NCI-H2081 treated with DMSO at 0.1 percent for 48 hours (cell line): ENCODE measurements around the gene SMC3.

Source experiments
- DNase-seq: peaks from one replicate; lab custom pipeline; 2025; lab: John Stamatoyannopoulos, UW

The SMC3 gene

DNA sequence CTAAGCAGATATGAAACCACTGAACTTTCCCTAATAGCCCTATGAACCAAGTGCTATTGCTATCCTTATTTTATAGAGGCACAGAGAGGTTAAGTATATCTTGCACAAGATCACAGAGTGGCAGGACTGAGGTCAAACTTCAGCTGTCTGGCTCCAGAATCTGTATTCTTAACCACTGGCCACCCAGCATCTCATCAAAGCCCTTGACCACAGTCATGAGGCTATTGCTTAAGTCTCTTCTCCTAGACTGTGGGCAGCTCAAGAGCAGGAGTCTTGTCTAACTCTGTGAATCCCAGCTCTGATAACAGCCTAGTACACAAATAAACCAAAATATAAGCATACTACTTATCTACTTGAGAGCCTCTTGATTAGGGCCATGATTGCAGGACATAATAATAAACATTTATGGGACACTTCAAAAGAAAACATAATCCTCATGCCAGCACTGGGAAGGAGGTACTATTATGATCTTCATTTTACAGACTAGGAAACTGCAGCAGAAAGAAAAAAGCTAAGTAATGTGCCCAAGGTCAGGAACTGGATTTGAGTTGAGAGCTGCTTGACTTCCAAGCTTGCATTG, 22.4 kb upstream of the SMC3 start:
- DNase-seq = no peak

DNA sequence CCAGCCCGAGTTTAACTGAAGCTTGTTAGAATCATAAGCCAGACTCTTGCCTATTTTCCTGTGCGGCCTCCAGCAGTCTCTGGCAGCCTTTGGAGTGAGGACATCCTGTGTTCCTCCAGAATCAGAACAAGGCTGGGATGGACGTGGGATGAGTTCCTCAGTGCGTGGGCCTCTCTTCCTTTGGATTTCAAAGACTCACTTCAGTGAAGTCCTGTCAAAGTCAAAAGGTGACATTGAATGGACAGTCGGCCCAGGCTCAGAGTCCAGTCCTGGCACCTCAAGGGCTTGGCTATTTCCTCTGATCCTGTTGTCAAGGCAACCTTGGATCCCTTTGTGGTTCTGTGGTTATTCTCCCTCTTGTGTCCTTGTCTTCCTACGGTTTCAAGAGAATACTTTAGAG, 21.4 kb upstream of the SMC3 start:
- no peak for DNase-seq

- no peak for DNase-seq
Observed at GRCh38 chr10:110546499-110547110, 20.9 kb upstream of the SMC3 start.

DNA sequence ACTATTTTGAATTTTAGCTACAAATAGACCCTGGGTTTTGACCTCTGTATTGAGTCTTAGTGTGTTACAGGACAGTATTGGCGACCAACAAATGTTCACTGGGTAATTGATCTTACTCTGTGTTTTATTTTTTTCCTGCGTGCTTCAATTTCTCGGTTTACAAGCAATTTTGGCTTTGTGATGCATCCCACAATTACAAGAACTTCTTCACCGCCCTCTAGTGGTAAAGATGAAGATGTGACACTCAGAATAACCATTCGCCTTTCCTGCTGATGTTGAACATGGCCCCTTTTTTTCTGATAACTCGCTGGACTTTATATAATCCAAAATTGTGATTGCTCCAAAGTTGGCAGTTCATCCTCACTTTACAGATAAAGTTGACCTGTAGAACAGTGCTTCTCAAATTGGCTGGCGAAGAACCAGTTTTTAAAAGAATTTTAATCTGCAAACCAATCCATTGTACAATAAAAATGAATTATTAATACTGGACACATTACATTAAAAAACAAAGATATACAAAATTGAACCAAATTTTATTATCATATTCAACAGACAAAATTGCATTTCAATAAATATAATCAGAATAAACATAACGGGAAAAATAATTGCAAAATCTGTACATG, 20.2 kb upstream of the SMC3 start:
- DNase-seq = no peak

DNA sequence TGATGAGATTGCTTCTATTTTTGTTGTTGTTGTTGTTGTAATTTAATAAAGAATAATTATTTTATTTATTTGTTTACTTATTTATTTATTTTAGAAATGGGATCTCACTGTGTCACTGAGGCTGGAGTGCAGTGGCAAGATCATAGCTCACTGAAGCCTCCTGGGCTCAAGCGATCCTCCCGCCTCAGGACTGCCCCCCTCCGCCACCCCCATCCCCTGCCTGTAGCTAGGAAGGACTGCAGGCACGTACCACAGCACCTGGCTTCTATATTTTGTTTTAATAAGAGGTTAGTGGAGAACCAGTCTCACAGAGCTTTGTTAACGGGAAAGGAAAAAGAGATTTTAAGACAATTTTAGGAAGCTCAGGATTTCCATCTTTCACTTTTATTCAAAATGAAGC, 19.5 kb upstream of the SMC3 start:
- no peak for DNase-seq

DNA sequence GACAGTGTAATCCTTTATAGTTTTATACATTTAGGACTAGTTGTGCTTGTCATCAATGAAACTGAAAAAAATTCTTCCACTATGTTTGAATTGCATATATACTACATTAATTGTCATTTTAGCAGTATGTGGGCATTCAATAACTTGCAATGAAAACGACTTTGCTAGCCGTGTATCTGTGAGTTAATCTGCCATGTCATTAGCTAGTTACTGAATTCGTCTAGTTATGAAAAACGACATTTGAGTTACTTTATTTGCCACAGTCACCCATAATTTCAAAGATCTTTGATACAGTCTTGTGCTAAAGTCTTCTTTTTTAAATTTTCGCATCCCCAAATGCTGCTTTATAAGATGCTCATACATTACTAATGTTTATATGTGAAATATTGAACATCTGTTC, 18.3 kb upstream of the SMC3 start:
- DNase-seq = no peak

DNA sequence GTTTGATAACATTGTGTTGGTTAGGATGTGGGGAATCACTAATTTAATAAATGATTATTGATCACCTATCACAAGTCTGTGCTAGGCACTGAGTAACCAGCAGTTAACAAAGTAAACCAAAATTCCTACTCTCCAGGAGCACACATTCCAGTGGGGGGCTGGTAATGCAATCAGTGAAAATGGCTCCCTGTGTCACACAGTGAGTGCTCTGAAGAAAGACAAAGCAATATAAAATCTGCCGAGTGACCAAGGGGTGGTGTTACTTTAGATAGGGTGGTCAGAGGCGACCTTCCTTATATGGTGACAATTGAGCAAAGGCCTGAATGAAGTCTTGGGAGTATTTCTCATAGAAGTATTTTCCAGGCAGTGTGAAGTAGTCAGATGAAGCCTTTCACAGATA, 13.6 kb upstream of the SMC3 start:
- no peak for DNase-seq

- DNase-seq = no peak
Observed at GRCh38 chr10:110556296-110556695, 11.2 kb upstream of the SMC3 start.

GRCh38 chr10:110556969-110557601, 10.4 kb upstream of the SMC3 start:
- DNase-seq = no peak

- DNase-seq = no peak
Observed at GRCh38 chr10:110558041-110558440, 9.5 kb upstream of the SMC3 start.

DNA sequence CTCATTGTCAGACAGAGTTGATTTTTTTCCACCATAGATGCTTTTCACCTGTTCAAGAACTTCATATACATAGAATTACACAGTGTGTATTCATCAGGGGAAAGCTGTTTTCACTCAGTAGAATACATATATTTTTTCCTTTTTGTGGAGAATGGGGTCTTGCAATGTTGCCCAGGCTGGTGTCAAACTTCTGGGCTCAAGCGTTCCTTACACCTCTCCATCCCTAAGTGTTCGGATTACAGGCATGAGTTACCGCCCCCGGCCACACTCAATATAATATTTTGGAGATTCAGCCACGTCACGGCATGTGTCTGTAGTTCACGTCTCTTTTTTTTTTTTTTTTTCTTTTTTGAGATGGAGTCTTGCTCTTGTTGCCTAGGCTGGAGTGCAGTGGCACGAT, 7.5 kb upstream of the SMC3 start:
- no peak for DNase-seq

DNA sequence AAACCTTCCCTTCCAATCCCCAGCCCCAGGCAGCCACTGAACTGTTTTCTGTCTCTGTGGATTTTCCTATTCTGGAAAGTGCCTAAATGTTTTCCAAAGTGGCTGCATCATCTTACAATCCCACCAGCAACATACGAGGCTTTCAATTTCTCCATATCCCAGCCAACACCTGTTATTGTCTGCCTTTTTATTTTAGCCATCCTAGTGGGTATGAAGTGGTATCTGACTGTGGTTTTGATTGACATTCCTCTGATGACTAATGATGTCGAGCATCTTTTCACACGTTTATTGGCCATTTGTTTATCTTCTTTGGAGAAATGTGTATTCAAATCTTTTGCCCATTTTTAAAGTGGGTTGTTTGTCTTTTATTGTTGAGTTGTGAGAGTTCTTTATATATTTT, 6.2 kb upstream of the SMC3 start:
- no peak for DNase-seq

GRCh38 chr10:110562348-110562747, 5.1 kb upstream of the SMC3 start:
- no peak for DNase-seq

- no peak for DNase-seq
Observed at GRCh38 chr10:110563132-110563531, 4.4 kb upstream of the SMC3 start.

GRCh38 chr10:110566472-110567200, 859 bp upstream of the SMC3 start:
- no peak for DNase-seq

- DNase-seq = no peak
Observed at GRCh38 chr10:110568055-110568735, 700 bp downstream of the SMC3 start.

- DNase-seq = no peak
Observed at GRCh38 chr10:110569122-110569521, 1.6 kb downstream of the SMC3 start.

- DNase-seq = no peak
Observed at GRCh38 chr10:110569736-110570135, 2.2 kb downstream of the SMC3 start.

DNA sequence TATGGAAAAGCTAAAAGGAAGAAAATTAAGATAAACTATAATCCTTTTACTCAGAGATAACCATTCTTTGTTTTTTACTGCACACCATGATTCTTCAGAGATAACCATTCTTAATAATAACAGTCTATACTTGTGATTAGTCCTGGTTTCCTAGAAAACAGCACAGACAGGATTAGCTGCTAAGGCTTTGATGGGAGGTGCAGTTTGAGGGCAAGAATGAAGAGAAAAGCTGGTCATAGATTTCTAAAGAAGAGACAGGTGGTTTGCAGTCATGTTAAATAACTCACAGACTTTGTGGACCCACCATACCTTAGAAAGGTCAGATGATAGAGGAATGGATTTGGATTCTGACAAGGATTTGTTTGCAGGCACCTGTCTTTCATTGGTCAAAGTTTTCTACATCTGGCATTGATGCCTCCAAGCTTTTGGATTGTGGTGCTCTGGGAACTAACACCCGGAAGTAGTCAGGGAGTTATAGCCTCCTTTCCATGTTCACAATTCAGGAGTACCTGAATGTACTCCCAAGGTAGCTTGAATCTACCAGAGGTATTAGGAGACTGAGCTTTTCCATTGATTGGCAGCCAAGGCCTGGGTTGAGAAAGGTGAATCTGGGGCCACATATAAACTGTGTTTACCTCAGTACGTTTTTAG, 3.7 kb downstream of the SMC3 start:
- DNase-seq = no peak

DNA sequence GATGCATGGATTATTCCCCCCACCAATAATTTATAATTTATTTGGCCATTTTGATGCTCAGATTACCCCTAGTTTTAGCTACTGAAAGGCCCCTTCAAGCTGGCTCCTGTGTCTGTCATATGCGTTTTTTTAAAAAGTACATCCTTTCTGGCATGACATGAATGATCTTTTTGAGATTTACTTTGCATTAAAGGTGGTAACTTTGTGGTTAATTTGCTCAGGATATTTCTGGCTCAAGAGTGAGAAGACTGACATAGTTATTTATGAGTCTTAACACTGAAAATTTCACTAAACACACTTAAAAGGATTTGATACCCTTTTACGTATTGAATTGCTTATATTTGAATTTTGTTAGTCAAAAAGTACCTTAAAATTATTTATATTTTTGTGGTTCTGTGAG, 5.4 kb downstream of the SMC3 start:
- DNase-seq = no peak

DNA sequence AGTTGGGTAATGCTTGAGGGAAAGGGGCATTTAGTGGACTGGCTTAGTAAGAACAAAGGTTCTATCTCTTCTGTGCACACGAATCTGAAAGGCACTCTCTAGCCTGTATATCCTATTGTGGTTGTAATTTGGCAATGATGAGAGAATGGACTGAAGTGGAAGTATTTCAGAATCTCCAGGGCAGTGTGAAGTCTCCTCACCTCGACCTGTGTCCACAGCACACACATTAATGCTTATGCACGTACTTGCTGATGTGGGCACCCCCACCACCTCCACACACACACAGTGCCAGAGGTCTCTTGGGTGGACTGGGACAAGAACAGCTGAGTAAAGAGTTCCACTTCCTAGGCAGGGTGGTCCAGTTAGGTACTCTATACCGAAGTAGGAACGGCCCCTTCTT, 6.9 kb downstream of the SMC3 start:
- no peak for DNase-seq

DNA sequence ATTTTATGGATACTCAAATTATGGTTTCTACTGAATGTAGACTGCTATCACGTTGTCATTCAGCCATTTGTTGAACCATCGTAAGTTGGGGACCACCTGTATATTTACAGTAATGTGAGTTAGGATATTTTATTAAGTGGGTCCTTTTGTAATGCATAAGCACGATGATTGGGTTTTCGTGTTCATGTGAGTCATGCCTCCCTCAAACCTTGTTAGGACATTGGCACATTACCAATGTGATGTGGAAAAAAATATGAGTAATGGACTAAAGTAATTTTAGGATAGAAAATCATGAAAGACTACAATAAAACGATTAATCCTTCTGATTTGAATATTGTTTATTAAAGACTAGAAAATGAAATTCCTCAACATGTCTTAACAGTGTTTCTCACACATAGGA, 8.7 kb downstream of the SMC3 start:
- DNase-seq = no peak
